HepG2 (cell line): ENCODE data around the gene ARL16. TPM values are rescaled to one million over a fixed set of nuclear protein-coding genes. Genes with fewer than 3 reads are reported as not detected.

Experiments used
- ARID4A ChIP-seq: sonication (generic); formaldehyde crosslinking; IDR thresholded peaks from 2 replicates; pipeline ENCODE4 v1.5.0; 2020; ENCODE audit warnings: mild to moderate bottlenecking, missing genetic modification reagents, borderline replicate concordance
- CC2D1A ChIP-seq: sonication (generic); formaldehyde crosslinking; IDR thresholded peaks from 2 replicates; pipeline ENCODE4 v1.8.1; 2023; ENCODE audit warnings: mild to moderate bottlenecking, missing genetic modification reagents
- FOXP1 ChIP-seq, 2 experiments: fragments of 450-650 bp in 1 of 2; IDR thresholded peaks; 2 replicates each; pipeline ENCODE4 v1.6.1; 2017 to 2018; ENCODE audit warnings: antibody characterized with exemption in 1 of 2
- HMGA1 ChIP-seq: sonication (generic); formaldehyde crosslinking; conservative IDR thresholded peaks from 2 replicates; pipeline ENCODE4 v1.4.0; 2020; ENCODE audit warnings: missing genetic modification reagents
- KDM3A ChIP-seq: IDR thresholded peaks from 2 replicates; pipeline ENCODE4 v1.6.1; 2018; ENCODE audit warnings: low read depth, missing compliant biosample characterization
- POGK ChIP-seq: sonication (generic); formaldehyde crosslinking; conservative IDR thresholded peaks from 2 replicates; pipeline ENCODE4 v1.8.0; 2022; ENCODE audit warnings: mild to moderate bottlenecking, moderate library complexity, missing genetic modification reagents
- RERE ChIP-seq: IDR thresholded peaks from 2 replicates; pipeline ENCODE4 v1.6.1; 2016; ENCODE audit warnings: low read depth, missing genetic modification reagents, missing compliant biosample characterization
- SNRNP70 ChIP-seq: fragments of 200-400 bp; formaldehyde crosslinking; IDR thresholded peaks from 2 replicates; pipeline ENCODE4 v1.6.1; 2017; ENCODE audit warnings: mild to moderate bottlenecking, low read depth, low read length, moderate library complexity
- ZBTB2 ChIP-seq: sonication (generic); formaldehyde crosslinking; IDR thresholded peaks from 2 replicates; pipeline ENCODE4 v1.8.0; 2022; ENCODE audit warnings: low read depth, missing genetic modification reagents
- ZKSCAN1 ChIP-seq: fragments of 150-350 bp; IDR thresholded peaks from 2 replicates; pipeline ENCODE4 v1.6.1; 2014; ENCODE audit warnings: low read length
- ZNF383 ChIP-seq: sonication (generic); formaldehyde crosslinking; IDR thresholded peaks from 2 replicates; pipeline ENCODE4 v1.4.0; 2020; ENCODE audit warnings: missing genetic modification reagents, mild to moderate bottlenecking, borderline replicate concordance
- ZNF563 ChIP-seq: sonication (generic); formaldehyde crosslinking; IDR thresholded peaks from 2 replicates; pipeline ENCODE4 v1.8.0; 2022; ENCODE audit warnings: mild to moderate bottlenecking, moderate library complexity, missing genetic modification reagents
- ZNF678 ChIP-seq: sonication (generic); formaldehyde crosslinking; IDR thresholded peaks from 2 replicates; pipeline ENCODE4 v1.4.0; 2020; ENCODE audit warnings: mild to moderate bottlenecking, missing genetic modification reagents
- ZNF776 ChIP-seq: sonication (generic); formaldehyde crosslinking; IDR thresholded peaks from 2 replicates; pipeline ENCODE4 v1.4.0; 2020; ENCODE audit warnings: mild to moderate bottlenecking, missing genetic modification reagents
- polyA plus RNA-seq, 8 experiments: library from polyadenylated mRNA; depleted of rRNA in 3 of 8; stranded (reverse) in 7 of 8; unstranded in 1 of 8; fragments of >200 nt; fragmentation: Illumina TruSeq in 4 of 8; extraction: Trizol in 4 of 8; gene quantifications; 2 replicates each; pipeline versions ENCODE4 v1.2.1 to v1.2.3, GENCODE V29; 2011 to 2016; ENCODE audit warnings: low read depth in 4 of 8, missing spikeins in 1 of 8, mixed read lengths in 1 of 8; ENCODE audit not compliant: insufficient read depth in 1 of 8
- total RNA-seq, 5 experiments: library from RNA; depleted of rRNA; stranded (reverse); fragments of >200 nt; fragmentation: Illumina TruSeq; extraction: Trizol; gene quantifications; 2 replicates each; pipeline ENCODE4 v1.2.3, GENCODE V29; 2016; ENCODE audit warnings: low read depth in 1 of 5

The ARL16 gene
- total and polyA plus RNA-seq, 2 of the 13 experiments (the other 11 are each of a cell fraction or from before 2014, with no cell fraction given): 20.8 to 30.8 TPM

GRCh38 chr17:81701288-81702071 is 17.9 kb upstream of the ARL16 start (continued):
- TF ChIP-seq RERE (CRISPR knock-in tag): no peak
- TF ChIP-seq ZNF678 (CRISPR knock-in tag): no peak
- no peak for TF ChIP-seq ZBTB2 (CRISPR knock-in tag)
- no peak for TF ChIP-seq KDM3A
- no peak for TF ChIP-seq ZKSCAN1
- TF ChIP-seq ZNF776 (CRISPR knock-in tag): no peak
- no peak for TF ChIP-seq ZNF383 (CRISPR knock-in tag)
- no peak for TF ChIP-seq SNRNP70
- TF ChIP-seq CC2D1A: no peak
- no peak for TF ChIP-seq ZNF563 (CRISPR knock-in tag)
- TF ChIP-seq FOXP1 (IDR thresholded peaks at IDR 0.05): no peak
- no peak for TF ChIP-seq FOXP1 (CRISPR knock-in tag; IDR thresholded peaks at IDR 0.05)
- TF ChIP-seq HMGA1: no peak
- no peak for TF ChIP-seq ARID4A (CRISPR knock-in tag)
- no peak for TF ChIP-seq POGK (CRISPR knock-in tag)
